GM21381 (cell line): ENCODE data around the gene SSMEM1.
"Not testable (repeated sequence)": the region's sequence is repeated elsewhere in the genome, so short reads cannot be mapped to it uniquely, and the experiment has no call there.

Experiments
- ATAC-seq: cut with Tn5 transposase; IDR thresholded peaks from one replicate; pipeline ENCODE4 v1.9.1; 2021; ENCODE audit warnings: mild to moderate bottlenecking, moderate library complexity; ENCODE audit not compliant: unreplicated experiment

Gene SSMEM1

GRCh38 chr7:130207642-130208041 lies at the start of gene SSMEM1:
Gene SSMEM1 (plus strand): TSS chr7:130207860. CDS start chr7:130207911, 51 bp downstream.
- no peak for ATAC-seq

GRCh38 chr7:130160023-130160422 lies 47.6 kb upstream of the SSMEM1 start:
- no peak for ATAC-seq

GRCh38 chr7:130160455-130160854 lies 47.2 kb upstream of the SSMEM1 start:
- ATAC-seq = no peak

GRCh38 chr7:130162196-130162595 lies 45.5 kb upstream of the SSMEM1 start:
- no peak for ATAC-seq

- no peak for ATAC-seq
These were observed 33.3 kb upstream of the SSMEM1 start for GRCh38 chr7:130174237-130174959.

GRCh38 chr7:130178251-130178650 lies 29.4 kb upstream of the SSMEM1 start:
- no peak for ATAC-seq

- no peak for ATAC-seq
These were observed 28.0 kb upstream of the SSMEM1 start for GRCh38 chr7:130179631-130180030.

GRCh38 chr7:130180571-130181262 lies 26.9 kb upstream of the SSMEM1 start:
- no peak for ATAC-seq

- no peak for ATAC-seq
These were observed 26.4 kb upstream of the SSMEM1 start for GRCh38 chr7:130181263-130181605.

- peak; percentile 59 for ATAC-seq
These were observed 24.7 kb upstream of the SSMEM1 start for GRCh38 chr7:130182990-130183389.

GRCh38 chr7:130184349-130184748 lies 23.3 kb upstream of the SSMEM1 start:
- not testable (repeated sequence) for ATAC-seq

- no peak for ATAC-seq
These were observed 20.3 kb upstream of the SSMEM1 start for GRCh38 chr7:130187360-130187759.

GRCh38 chr7:130189343-130189742 lies 18.3 kb upstream of the SSMEM1 start:
- ATAC-seq = no peak

GRCh38 chr7:130191791-130192190 lies 15.9 kb upstream of the SSMEM1 start:
- ATAC-seq = no peak

- no peak for ATAC-seq
These were observed 12.3 kb upstream of the SSMEM1 start for GRCh38 chr7:130195396-130195795.

- no peak for ATAC-seq
These were observed 11.2 kb upstream of the SSMEM1 start for GRCh38 chr7:130196476-130196875.

GRCh38 chr7:130197094-130197493 lies 10.6 kb upstream of the SSMEM1 start:
- ATAC-seq = no peak

GRCh38 chr7:130201796-130202195 lies 5.9 kb upstream of the SSMEM1 start:
- ATAC-seq = no peak

- peak; percentile 98 for ATAC-seq
These were observed 2.3 kb upstream of the SSMEM1 start, which contains the start of gene TMEM209 for GRCh38 chr7:130205084-130205947. Gene TMEM209 (minus strand): TSS chr7:130205406. CDS start chr7:130205375, 31 bp downstream.

GRCh38 chr7:130207033-130207432 lies 627 bp upstream of the SSMEM1 start:
- ATAC-seq = no peak

- ATAC-seq = no peak
These were observed 856 bp downstream of the SSMEM1 start for GRCh38 chr7:130208516-130208915.
